Skeletal muscle tissue (tissue), 4 donors: Measurements from ENCODE around the gene UPF1. TPM values are rescaled to one million over a fixed set of nuclear protein-coding genes. Genes with fewer than 3 reads are reported as not detected.

Experiments used
- H3K27ac ChIP-seq: one replicate; pipeline ENCODE4 v1.7.0; 2013; ENCODE audit warnings: mild to moderate bottlenecking, low read depth, low read length, inconsistent platforms
- H3K27me3 ChIP-seq, 3 donors: one replicate each; pipeline ENCODE4 v1.7.0; 2013; ENCODE audit warnings: low read length in 3 of 3; ENCODE audit not compliant: control insufficient read depth in 3 of 3, insufficient read depth in 3 of 3
- H3K36me3 ChIP-seq, 3 donors: one replicate each; pipeline ENCODE4 v1.7.0; 2013; ENCODE audit warnings: low read length in 3 of 3; ENCODE audit not compliant: control insufficient read depth in 3 of 3, insufficient read depth in 3 of 3
- H3K4me1 ChIP-seq, 3 donors: one replicate each; pipeline ENCODE4 v1.7.0; 2013; ENCODE audit warnings: low read length in 3 of 3, mild to moderate bottlenecking in 3 of 3; ENCODE audit not compliant: control insufficient read depth in 3 of 3, insufficient read depth in 3 of 3
- H3K4me3 ChIP-seq, 3 donors: one replicate each; pipeline ENCODE4 v1.7.0; 2013; ENCODE audit warnings: low read length in 3 of 3
- H3K9ac ChIP-seq, 3 donors: one replicate each; pipeline ENCODE4 v1.7.0; 2013; ENCODE audit warnings: low read length in 3 of 3, mild to moderate bottlenecking in 3 of 3, moderate library complexity in 2 of 3, low read depth in 1 of 3
- H3K9me3 ChIP-seq, 3 donors: one replicate each; pipeline ENCODE4 v1.7.0; 2013; ENCODE audit warnings: low read length in 3 of 3; ENCODE audit not compliant: control insufficient read depth in 3 of 3
- total RNA-seq: library from RNA; depleted of rRNA; stranded (reverse); fragments of >200 nt; gene quantifications from one replicate; pipeline ENCODE4 v1.2.3, GENCODE V29; 2014
- donor health status: Osteomylitis.

Gene UPF1
- total RNA-seq, 1 donor from 2014 or later = 30.8 TPM

DNA sequence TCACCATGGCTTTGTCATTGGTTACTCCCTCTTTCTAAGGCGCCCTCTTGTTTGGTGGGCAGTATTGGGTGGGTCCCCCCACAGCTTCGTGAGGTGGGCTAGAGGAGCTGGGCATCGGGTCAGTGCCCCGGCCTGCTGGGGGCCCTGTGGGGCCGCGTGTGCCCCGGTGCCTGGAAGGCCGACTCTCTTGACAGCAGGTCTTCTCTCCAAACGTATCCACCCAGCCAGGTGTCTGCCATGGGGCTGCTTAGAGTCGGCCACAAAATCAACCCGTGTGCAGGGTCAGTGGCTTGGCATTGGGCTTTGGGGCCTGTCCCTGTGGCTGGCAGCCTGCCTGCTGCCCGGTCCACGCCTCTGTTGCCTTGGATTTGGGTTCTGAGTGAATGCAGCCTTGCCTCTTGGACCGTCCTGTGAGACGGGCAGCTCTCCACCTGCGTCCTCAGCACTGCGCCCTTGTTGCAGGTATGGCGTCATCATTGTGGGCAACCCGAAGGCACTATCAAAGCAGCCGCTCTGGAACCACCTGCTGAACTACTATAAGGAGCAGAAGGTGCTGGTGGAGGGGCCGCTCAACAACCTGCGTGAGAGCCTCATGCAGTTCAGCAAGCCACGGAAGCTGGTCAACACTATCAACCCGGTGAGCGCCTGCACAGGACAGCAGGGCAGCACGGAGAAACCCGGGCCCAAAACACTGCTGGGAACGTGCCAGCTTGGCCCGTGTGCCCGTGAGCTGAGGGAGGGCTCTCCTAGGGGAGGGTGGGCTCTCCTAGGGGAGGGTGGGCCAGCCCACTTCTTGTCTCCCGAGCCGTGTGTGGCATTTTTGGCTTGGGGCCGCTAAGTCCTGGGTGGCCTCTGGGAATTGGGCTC is 31.4 kb downstream of the UPF1 start:
- H3K9ac ChIP-seq = no peak overlapping the region
- no peak overlapping the region for H3K4me3 ChIP-seq
- H3K27ac ChIP-seq = no peak overlapping the region
- H3K36me3 ChIP-seq = peaks cover 81 to 85% (median 85%) of the 10 kb centered on the region in 3 donors
- peaks cover 10 to 15% (median 10%) of the 10 kb centered on the region in 3 donors for H3K4me1 ChIP-seq
- no peaks in the 10 kb centered on the region for H3K27me3 ChIP-seq
- H3K9me3 ChIP-seq = no peaks in the 10 kb centered on the region

DNA sequence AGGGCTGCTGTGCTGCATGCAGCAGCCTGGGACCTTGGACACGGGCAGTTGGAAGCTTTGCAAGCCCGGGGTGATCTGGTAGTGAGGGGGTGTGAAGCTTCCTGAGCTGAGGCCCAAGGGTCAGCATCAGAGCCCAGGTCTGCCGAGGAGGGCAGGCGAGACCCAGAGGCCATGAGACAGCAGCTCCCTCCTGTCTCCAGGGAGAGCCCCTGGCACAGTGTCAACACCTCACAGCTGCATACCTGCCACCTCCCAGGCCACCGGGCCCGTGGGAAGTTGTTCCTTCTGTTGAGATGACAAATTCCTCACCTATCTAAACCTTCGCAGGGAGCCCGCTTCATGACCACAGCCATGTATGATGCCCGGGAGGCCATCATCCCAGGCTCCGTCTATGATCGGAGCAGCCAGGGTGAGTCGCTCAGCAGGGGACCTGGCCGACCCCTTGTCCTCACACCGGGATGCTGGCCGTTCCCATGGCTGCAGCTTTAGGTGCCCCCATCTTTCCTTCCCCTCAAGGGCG is 32.1 kb downstream of the UPF1 start:
- H3K36me3 ChIP-seq = peaks cover 75 to 80% (median 78%) of the 10 kb centered on the region in 3 donors
- H3K4me1 ChIP-seq = peaks cover 10 to 15% (median 10%) of the 10 kb centered on the region in 3 donors
- H3K27me3 ChIP-seq = no peaks in the 10 kb centered on the region
- no peak overlapping the region for H3K27ac ChIP-seq
- H3K9me3 ChIP-seq = no peaks in the 10 kb centered on the region
- no peak overlapping the region for H3K4me3 ChIP-seq
- no peak overlapping the region for H3K9ac ChIP-seq

DNA sequence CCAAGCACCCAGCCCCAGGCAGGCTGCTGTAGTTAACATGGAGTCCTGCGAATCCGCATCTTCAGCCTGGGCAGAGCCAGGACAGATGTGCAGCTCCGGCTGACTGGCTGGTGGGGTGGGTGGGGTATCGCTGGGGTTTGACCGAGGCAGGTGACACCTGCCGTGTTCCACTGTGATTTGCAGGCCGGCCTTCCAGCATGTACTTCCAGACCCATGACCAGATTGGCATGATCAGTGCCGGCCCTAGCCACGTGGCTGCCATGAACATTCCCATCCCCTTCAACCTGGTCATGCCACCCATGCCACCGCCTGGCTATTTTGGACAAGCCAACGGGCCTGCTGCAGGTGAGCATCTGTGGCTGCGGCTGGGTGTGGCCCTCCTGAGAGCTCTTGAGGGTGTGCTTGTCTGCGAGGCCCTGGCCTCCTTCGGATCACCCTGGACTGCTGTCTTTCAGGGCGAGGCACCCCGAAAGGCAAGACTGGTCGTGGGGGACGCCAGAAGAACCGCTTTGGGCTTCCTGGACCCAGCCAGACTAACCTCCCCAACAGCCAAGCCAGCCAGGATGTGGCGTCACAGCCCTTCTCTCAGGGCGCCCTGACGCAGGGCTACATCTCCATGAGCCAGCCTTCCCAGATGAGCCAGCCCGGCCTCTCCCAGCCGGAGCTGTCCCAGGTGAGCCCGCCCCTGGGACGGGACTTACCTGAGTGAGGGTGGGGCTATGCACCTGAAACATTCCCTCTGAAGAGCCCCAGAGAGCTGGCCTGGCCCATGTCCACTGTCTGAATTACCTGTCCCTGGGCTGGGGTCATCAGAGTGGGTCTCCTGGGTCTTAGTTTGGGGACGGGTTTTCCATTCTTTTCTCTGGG is 33.6 kb downstream of the UPF1 start:
- Histone ChIP-seq H3K36me3 (peaks cover 61 to 65% (median 64%) of the 10 kb centered on the region in 3 donors), H3K9ac (no peak overlapping the region), H3K4me1 (peaks cover 0 to 4% (median under 1%) of the 10 kb centered on the region in 3 donors), H3K27me3 (no peaks in the 10 kb centered on the region), H3K4me3 (no peak overlapping the region), H3K27ac (no peak overlapping the region), H3K9me3 (no peaks in the 10 kb centered on the region)

DNA sequence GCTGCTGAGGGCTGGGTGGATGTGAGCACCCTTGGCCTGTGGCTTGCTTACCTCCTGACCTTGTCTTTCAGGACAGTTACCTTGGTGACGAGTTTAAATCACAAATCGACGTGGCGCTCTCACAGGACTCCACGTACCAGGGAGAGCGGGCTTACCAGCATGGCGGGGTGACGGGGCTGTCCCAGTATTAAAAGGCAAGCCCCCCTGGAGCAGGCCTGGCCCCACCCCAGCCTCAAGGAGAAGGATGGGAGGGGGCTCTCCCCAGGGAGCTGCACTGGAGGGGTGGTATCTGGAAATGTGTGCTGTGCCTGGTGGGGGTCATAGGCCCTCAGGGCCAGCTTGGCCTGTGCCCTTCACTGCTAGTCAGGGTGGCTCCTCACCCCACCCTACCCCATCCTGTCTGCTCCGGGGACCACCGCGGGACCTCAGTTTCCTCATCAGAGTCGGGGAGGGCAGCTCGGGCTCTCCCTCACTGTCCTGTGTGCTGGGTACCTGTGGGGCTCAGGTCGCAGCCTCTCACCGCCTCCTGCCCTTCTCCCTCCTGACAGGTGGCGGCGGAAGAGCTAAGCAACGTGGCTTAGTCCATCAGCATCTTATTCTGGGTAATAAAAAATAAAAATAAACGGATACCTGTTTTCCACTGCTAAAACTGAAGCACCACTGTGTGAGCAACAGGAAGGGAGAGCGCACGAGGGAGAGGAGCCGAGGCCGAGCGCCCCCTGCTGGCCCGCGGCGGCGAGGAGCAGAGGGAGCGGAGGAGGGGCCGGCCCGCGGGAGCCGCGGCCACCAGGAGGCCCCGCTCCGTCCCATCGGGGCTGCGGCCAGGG is 34.4 kb downstream of the UPF1 start:
- H3K9me3 ChIP-seq = no peaks in the 10 kb centered on the region
- no peak overlapping the region for H3K9ac ChIP-seq
- H3K27me3 ChIP-seq = peaks cover 0 to 4% (median 4%) of the 10 kb centered on the region in 3 donors
- H3K36me3 ChIP-seq = peaks cover 53 to 57% (median 55%) of the 10 kb centered on the region in 3 donors
- peaks cover 0 to under 1% (median 0%) of the 10 kb centered on the region in 3 donors for H3K4me1 ChIP-seq
- H3K27ac ChIP-seq = no peak overlapping the region
- H3K4me3 ChIP-seq = no peak overlapping the region

DNA sequence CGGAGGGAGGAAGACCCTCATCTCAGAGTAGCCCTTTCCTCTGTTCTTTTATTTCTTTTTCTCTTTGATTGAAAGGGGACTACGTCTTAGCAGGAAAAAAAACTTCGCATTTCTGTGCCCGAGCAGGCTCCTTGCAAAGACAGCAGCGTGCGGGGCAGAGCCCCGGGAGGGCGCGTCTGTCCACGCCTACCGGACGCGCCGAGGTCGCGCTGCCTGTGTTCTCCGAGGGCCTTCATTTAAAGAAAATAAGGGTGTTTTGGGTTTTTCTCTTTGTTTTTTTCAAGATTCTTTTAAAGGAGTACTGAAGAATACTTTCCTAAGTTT is 35.0 kb downstream of the UPF1 start:
- Histone ChIP-seq H3K9me3 (no peaks in the 10 kb centered on the region), H3K4me1 (no peaks in the 10 kb centered on the region), H3K27ac (no peak overlapping the region), H3K27me3 (peaks cover 0 to 4% (median 4%) of the 10 kb centered on the region in 3 donors), H3K4me3 (no peak overlapping the region), H3K9ac (no peak overlapping the region), H3K36me3 (peaks cover 47 to 51% (median 49%) of the 10 kb centered on the region in 3 donors)

DNA sequence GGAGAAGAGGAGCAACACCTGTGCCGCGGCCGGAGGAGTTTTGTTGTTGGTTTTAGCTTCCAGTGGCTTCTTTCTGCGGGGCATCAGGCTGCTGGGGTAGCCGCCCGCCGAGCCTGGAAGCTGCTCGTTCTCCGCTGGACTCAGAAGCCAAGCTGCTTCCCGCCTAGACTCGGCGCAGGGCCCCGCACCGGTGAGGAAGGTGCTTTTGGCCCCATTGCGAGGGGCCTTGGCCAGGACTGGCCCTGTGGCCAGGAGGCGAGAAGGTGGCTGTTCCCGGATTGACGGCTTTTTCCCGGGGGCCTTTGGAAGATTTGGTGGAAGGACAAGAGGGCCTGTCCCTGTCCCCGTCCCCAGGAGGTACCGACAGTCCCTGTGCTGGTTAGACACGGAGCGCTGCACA is 35.4 kb downstream of the UPF1 start:
- Histone ChIP-seq H3K27me3 (peaks cover 0 to 4% (median 4%) of the 10 kb centered on the region in 3 donors), H3K9ac (no peak overlapping the region), H3K4me3 (no peak overlapping the region), H3K36me3 (peaks cover 42 to 47% (median 45%) of the 10 kb centered on the region in 3 donors), H3K4me1 (no peaks in the 10 kb centered on the region), H3K27ac (no peak overlapping the region), H3K9me3 (no peaks in the 10 kb centered on the region)

DNA sequence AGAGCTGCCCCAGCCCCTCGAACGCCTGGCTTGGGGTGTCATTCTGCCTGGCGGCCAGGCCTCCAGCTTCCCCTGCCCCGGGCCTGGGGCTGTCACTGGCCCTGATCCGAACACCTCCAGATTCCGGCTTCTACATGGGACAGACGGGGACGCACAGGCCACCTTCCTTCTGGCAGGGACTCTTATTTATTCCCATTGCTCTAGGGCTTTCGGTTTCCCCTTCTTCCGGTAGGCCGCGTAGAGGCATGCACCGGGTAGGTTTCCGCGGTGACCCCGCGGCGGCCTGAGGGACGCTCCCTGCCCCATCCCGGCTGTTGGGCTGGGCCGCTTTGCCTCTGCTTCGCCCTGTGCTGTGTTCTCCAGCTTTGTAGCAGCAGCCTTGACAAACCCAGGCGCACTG is 36.0 kb downstream of the UPF1 start:
- peaks cover 39 to 45% (median 40%) of the 10 kb centered on the region in 3 donors for H3K36me3 ChIP-seq
- H3K27me3 ChIP-seq = peaks cover 0 to 4% (median 4%) of the 10 kb centered on the region in 3 donors
- no peak overlapping the region for H3K4me3 ChIP-seq
- H3K4me1 ChIP-seq = no peaks in the 10 kb centered on the region
- H3K9ac ChIP-seq = no peak overlapping the region
- no peak overlapping the region for H3K27ac ChIP-seq
- H3K9me3 ChIP-seq = no peaks in the 10 kb centered on the region

DNA sequence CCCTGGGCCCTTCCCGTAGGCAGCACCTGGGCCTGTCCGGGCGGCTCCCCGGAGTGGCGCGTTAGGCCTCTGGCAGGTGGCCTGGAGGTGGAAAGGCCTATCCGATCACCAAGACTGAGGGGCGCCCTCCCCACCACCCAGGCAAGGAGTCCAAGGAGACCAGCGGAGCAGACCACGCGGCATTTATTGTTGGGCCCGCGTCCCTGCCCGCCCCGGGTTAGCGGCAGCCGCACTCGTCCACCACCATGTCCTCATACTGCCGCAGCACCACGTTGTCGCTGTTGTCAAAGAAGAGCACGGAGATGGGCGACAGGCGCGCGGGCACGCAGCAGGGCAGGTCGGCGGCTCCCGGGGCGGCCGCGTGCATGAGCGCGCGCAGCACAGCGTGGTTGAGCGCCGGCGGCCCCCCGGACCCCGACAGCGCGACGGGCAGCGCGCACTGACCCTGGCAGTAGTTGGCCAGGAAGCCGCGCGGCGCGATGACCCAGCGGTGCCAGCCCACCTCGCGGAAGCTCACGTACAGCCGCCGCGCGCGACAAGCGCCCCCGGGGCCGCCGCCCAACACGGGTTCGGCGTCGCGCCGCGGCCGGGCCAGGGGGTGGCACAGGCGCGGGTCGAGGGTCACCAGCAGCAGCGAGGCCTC is 36.7 kb downstream of the UPF1 start:
- Histone ChIP-seq H3K4me1 (no peaks in the 10 kb centered on the region), H3K4me3 (no peak overlapping the region), H3K36me3 (peaks cover 31 to 39% (median 32%) of the 10 kb centered on the region in 3 donors)

More for the DNA sequence above, 36.7 kb downstream of the UPF1 start:
- H3K27me3 ChIP-seq = peaks cover 0 to 4% (median 4%) of the 10 kb centered on the region in 3 donors
- no peaks in the 10 kb centered on the region for H3K9me3 ChIP-seq
- peak overlapping the region in 1 of 3 donors; percentile 16 for H3K9ac ChIP-seq
- H3K27ac ChIP-seq = no peak overlapping the region
